Neural cell (in vitro differentiated cells): ENCODE results near the gene RALGPS1. TPM values are rescaled to one million over a fixed set of nuclear protein-coding genes. Genes with fewer than 3 reads are reported as not detected.

ENCODE experiments used
- H2AFZ ChIP-seq: fragments of 200-600, 300-800 bp; sonication (generic), shearing (Covaris generic); 2 replicates; pipeline ENCODE4 v1.6.0; 2014; ENCODE audit warnings: low read depth, mild to moderate bottlenecking, antibody characterized with exemption, low read length, moderate library complexity
- H3F3A ChIP-seq: fragments of 200-600 bp; shearing (Covaris generic); 2 replicates; pipeline ENCODE4 v1.6.1; 2016; ENCODE audit warnings: mild to moderate bottlenecking, moderate library complexity, mixed read lengths, antibody characterized with exemption, low read length; ENCODE audit not compliant: insufficient read depth, poor library complexity, severe bottlenecking
- H3K27ac ChIP-seq: fragments of 200-600, 300-800 bp; sonication (generic), shearing (Covaris generic); 2 replicates; pipeline ENCODE4 v1.5.1; 2014; ENCODE audit warnings: mild to moderate bottlenecking, low read length, moderate library complexity
- H3K27me3 ChIP-seq: fragments of 300-800, 200-600 bp; sonication (generic), shearing (Covaris generic); 2 replicates; pipeline ENCODE4 v1.6.0; 2014; ENCODE audit warnings: mild to moderate bottlenecking, low read depth, low read length, moderate library complexity; ENCODE audit not compliant: insufficient read depth
- H3K36me3 ChIP-seq: fragments of 300-800, 200-600 bp; sonication (generic), shearing (Covaris generic); 2 replicates; pipeline ENCODE4 v1.5.1; 2014; ENCODE audit warnings: mild to moderate bottlenecking, antibody characterized with exemption, low read length, moderate library complexity; ENCODE audit not compliant: insufficient read depth
- H3K4me2 ChIP-seq: fragments of 300-800, 200-600 bp; sonication (generic), shearing (Covaris generic); 2 replicates; pipeline ENCODE4 v1.6.0; 2014; ENCODE audit warnings: mild to moderate bottlenecking, low read length
- H3K4me3 ChIP-seq: fragments of 300-800, 200-600 bp; sonication (generic), shearing (Covaris generic); 2 replicates; pipeline ENCODE4 v1.5.1; 2014; ENCODE audit warnings: mild to moderate bottlenecking, low read length, moderate library complexity
- H3K79me2 ChIP-seq: fragments of 200-600 bp; shearing (Covaris generic); replicated peaks from 2 replicates; pipeline ENCODE4 v1.6.0; 2014; ENCODE audit warnings: mild to moderate bottlenecking, low read length, moderate library complexity; ENCODE audit not compliant: insufficient read depth
- H3K9ac ChIP-seq: fragments of 300-800, 200-600 bp; sonication (generic), shearing (Covaris generic); 2 replicates; pipeline ENCODE4 v1.6.1; 2016; ENCODE audit warnings: mild to moderate bottlenecking, low read length, mixed read lengths
- H3K9me2 ChIP-seq: fragments of 200-600 bp; shearing (Covaris generic); 2 replicates; pipeline ENCODE4 v1.6.1; 2016; ENCODE audit warnings: mild to moderate bottlenecking, low read length, mixed read lengths; ENCODE audit not compliant: insufficient read depth
- H3K9me3 ChIP-seq: fragments of 200-600, 300-800 bp; sonication (generic), shearing (Covaris generic); 2 replicates; pipeline ENCODE4 v1.6.1; 2016; ENCODE audit warnings: mild to moderate bottlenecking, mixed run types, low read length, moderate library complexity, mixed read lengths
- H4K20me1 ChIP-seq: fragments of 200-600 bp; shearing (Covaris generic); 2 replicates; pipeline ENCODE4 v1.6.1; 2016; ENCODE audit warnings: mild to moderate bottlenecking, mixed run types; ENCODE audit not compliant: insufficient read depth
- EP300 ChIP-seq: fragments of 450-650 bp; conservative IDR thresholded peaks from 2 replicates; pipeline ENCODE4 v1.6.1; 2014; ENCODE audit warnings: antibody characterized with exemption, mild to moderate bottlenecking, moderate library complexity; ENCODE audit not compliant: poor library complexity, severe bottlenecking
- EZH2 ChIP-seq: fragments of 200-600, 300-800 bp; shearing (Covaris generic), sonication (generic); IDR thresholded peaks from 2 replicates; pipeline ENCODE4 v1.6.1; 2014; ENCODE audit warnings: antibody characterized with exemption, low read length, borderline replicate concordance, mild to moderate bottlenecking; ENCODE audit not compliant: insufficient read depth, poor library complexity, severe bottlenecking
- MXI1 ChIP-seq: fragments of 450-650 bp; conservative IDR thresholded peaks from 2 replicates; pipeline ENCODE4 v1.6.1; 2014; ENCODE audit warnings: antibody characterized with exemption, mild to moderate bottlenecking; ENCODE audit not compliant: poor library complexity, severe bottlenecking
- POLR2AphosphoS5 ChIP-seq: IDR thresholded peaks from 2 replicates; pipeline ENCODE4 v1.6.1; 2012
- RAD21 ChIP-seq: fragments of 450-650 bp; conservative IDR thresholded peaks from 2 replicates; pipeline ENCODE4 v1.6.1; 2014; ENCODE audit warnings: antibody characterized with exemption, mild to moderate bottlenecking, moderate library complexity
- SMC3 ChIP-seq: fragments of 450-650 bp; conservative IDR thresholded peaks from 2 replicates; pipeline ENCODE4 v1.6.1; 2014; ENCODE audit warnings: antibody characterized with exemption, mild to moderate bottlenecking, moderate library complexity; ENCODE audit not compliant: poor library complexity
- TAF1 ChIP-seq: IDR thresholded peaks from 2 replicates; pipeline ENCODE4 v1.6.1; 2012; ENCODE audit warnings: low read depth
- polyA plus RNA-seq: library from polyadenylated mRNA; depleted of rRNA; stranded (reverse); fragments of >200 nt; gene quantifications from 2 replicates; pipeline ENCODE4 v1.2.3, GENCODE V29; 2014
- TF ChIP-seq, protein P1 (sequence below): IDR thresholded peaks from 2 replicates; pipeline ENCODE4 v1.6.1; 2012; ENCODE audit warnings: borderline replicate concordance
- TF ChIP-seq, protein P2 (sequence below): fragments of 450-650 bp; IDR thresholded peaks from 2 replicates; pipeline ENCODE4 v1.5.1; 2014; ENCODE audit warnings: antibody characterized with exemption, mild to moderate bottlenecking, moderate library complexity; ENCODE audit not compliant: poor library complexity, severe bottlenecking

The RALGPS1 gene
- polyA plus RNA-seq, 1 donor from 2014 or later: 37.1 TPM

DNA sequence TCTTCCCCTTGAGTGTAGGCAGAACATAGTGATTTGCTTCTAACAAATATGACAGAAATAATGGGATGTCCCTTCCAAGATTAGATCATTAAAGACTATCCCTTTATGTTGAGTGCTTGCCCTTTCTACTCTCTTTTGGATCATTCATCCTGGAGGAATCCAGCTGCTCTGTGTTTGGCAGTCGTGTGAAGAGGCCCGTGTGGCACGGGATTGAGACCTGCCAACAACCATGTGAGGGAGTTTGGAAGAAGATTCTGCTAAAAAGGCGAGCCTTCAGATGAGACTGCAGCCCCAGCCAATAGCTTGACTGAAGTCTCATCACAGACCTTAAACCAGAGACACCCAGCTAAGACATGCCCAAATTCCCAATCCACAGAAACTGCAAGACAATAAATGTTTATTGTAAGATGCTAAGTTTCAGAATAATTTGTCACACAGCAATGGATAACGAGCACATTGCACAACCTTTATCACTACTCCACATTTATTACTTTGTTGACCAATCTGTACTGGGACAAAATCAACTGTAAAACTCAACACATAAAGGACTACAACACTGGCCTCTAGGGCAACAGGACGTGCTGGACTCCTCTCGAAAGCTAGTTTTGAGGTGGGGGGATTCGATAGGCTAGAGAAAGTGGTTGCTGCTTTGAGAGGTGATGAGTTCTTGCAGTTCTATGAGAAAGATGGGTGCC is 165.0 kb downstream of the RALGPS1 start:
- TF ChIP-seq EZH2 (no peak), RAD21 (no peak), POLR2AphosphoS5 (no peak), SMC3 (no peak), TAF1 (no peak), MXI1 (no peak), EP300 (no peak)
- TF ChIP-seq, protein P1, sequence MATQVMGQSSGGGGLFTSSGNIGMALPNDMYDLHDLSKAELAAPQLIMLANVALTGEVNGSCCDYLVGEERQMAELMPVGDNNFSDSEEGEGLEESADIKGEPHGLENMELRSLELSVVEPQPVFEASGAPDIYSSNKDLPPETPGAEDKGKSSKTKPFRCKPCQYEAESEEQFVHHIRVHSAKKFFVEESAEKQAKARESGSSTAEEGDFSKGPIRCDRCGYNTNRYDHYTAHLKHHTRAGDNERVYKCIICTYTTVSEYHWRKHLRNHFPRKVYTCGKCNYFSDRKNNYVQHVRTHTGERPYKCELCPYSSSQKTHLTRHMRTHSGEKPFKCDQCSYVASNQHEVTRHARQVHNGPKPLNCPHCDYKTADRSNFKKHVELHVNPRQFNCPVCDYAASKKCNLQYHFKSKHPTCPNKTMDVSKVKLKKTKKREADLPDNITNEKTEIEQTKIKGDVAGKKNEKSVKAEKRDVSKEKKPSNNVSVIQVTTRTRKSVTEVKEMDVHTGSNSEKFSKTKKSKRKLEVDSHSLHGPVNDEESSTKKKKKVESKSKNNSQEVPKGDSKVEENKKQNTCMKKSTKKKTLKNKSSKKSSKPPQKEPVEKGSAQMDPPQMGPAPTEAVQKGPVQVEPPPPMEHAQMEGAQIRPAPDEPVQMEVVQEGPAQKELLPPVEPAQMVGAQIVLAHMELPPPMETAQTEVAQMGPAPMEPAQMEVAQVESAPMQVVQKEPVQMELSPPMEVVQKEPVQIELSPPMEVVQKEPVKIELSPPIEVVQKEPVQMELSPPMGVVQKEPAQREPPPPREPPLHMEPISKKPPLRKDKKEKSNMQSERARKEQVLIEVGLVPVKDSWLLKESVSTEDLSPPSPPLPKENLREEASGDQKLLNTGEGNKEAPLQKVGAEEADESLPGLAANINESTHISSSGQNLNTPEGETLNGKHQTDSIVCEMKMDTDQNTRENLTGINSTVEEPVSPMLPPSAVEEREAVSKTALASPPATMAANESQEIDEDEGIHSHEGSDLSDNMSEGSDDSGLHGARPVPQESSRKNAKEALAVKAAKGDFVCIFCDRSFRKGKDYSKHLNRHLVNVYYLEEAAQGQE: no peak
- TF ChIP-seq, protein P2, sequence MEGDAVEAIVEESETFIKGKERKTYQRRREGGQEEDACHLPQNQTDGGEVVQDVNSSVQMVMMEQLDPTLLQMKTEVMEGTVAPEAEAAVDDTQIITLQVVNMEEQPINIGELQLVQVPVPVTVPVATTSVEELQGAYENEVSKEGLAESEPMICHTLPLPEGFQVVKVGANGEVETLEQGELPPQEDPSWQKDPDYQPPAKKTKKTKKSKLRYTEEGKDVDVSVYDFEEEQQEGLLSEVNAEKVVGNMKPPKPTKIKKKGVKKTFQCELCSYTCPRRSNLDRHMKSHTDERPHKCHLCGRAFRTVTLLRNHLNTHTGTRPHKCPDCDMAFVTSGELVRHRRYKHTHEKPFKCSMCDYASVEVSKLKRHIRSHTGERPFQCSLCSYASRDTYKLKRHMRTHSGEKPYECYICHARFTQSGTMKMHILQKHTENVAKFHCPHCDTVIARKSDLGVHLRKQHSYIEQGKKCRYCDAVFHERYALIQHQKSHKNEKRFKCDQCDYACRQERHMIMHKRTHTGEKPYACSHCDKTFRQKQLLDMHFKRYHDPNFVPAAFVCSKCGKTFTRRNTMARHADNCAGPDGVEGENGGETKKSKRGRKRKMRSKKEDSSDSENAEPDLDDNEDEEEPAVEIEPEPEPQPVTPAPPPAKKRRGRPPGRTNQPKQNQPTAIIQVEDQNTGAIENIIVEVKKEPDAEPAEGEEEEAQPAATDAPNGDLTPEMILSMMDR: no peak
- no peak overlapping the region for H2AFZ ChIP-seq
- H3K36me3 ChIP-seq: no peaks in the 10 kb centered on the region
- no peaks in the 10 kb centered on the region for H3K27me3 ChIP-seq
- H3K9ac ChIP-seq: no peak overlapping the region
- H3K9me3 ChIP-seq: no peaks in the 10 kb centered on the region
- H3K9me2 ChIP-seq: no peaks in the 10 kb centered on the region
- no peak overlapping the region for H3K4me3 ChIP-seq
- no peaks in the 10 kb centered on the region for H4K20me1 ChIP-seq
- no peak overlapping the region for H3K4me2 ChIP-seq
- no peaks in the 10 kb centered on the region for H3F3A ChIP-seq
- no peaks in the 10 kb centered on the region for H3K79me2 ChIP-seq
- H3K27ac ChIP-seq: no peak overlapping the region

DNA sequence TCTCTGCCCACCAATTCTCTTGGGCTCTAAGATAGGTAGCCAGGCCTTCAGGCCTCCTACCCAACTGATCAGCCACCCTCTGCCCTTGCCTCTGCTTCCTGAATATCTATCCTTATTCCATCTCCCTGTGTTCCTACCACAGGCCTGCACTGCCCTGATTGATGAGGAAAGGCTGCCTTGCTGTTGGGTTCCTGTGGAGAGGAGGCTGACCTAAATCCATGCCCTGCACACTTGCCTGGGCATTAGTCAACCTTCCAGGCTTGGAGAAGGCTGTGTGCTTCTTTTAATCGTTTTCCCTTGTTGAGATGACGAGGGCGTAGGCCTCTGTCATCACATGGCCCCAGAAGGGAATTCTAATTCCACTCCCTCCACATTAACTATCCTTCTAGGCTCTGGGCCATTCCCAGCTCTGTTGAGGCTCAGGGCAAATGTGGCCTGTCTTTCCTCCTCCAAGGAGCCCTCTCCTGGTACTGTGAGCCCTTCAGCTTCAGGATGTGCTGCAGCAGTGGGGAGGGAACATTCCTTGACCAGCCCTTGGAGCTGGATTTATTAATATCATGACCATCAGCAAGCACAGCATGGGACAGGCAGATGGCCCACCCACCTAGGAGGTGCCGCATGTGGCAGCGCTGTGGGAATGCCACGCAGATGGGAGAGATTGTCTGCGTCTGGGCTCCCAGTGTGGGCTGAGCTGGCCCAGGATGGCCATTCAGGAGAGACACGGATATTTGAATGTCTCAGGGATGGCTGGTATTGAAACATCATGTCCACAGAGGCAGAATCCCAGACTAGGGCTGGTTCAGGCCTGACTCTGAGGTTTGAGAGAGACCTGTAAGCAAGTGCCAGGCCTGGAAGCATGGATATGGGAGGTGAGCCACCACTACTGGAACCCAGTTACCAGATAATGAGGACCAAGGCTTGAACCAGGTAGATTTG is 166.9 kb downstream of the RALGPS1 start:
- no peaks in the 10 kb centered on the region for H3K27me3 ChIP-seq
- no peak overlapping the region for H3K4me2 ChIP-seq
- no peak overlapping the region for H3K4me3 ChIP-seq
- no peaks in the 10 kb centered on the region for H3K9me2 ChIP-seq
- H3K79me2 ChIP-seq: no peaks in the 10 kb centered on the region
- no peak for TF ChIP-seq MXI1
- TF ChIP-seq RAD21: no peak
- TF ChIP-seq, protein P1: no peak
- no peak for TF ChIP-seq SMC3
- no peak for TF ChIP-seq EP300
- TF ChIP-seq POLR2AphosphoS5: no peak
- TF ChIP-seq TAF1: no peak
- TF ChIP-seq EZH2: no peak
- TF ChIP-seq, protein P2: no peak
- no peak overlapping the region for H2AFZ ChIP-seq
- H3K9me3 ChIP-seq: no peaks in the 10 kb centered on the region
- no peaks in the 10 kb centered on the region for H3F3A ChIP-seq
- no peaks in the 10 kb centered on the region for H4K20me1 ChIP-seq
- H3K36me3 ChIP-seq: no peaks in the 10 kb centered on the region
- H3K9ac ChIP-seq: no peak overlapping the region
- H3K27ac ChIP-seq: no peak overlapping the region
